Heart left ventricle (tissue), 16 donors: ENCODE results near the gene STAP2. TPM values are rescaled to one million over a fixed set of nuclear protein-coding genes. Genes with fewer than 3 reads are reported as not detected.
A peak's percentile ranks its signal among the peaks of the same experiment; 100 is the strongest.

Experiments used
- ATAC-seq, 4 donors: fragments of 200-7000 bp; cut with Tn5 transposase; one replicate each; pipeline ENCODE4 v1.9.1; 2020 to 2022; ENCODE audit warnings: moderate library complexity in 4 of 4, mild to moderate bottlenecking in 3 of 4, moderate number of reproducible peaks in 1 of 4
- DNase-seq, 5 donors: peaks; one replicate each; pipeline ENCODE4 v3.0.0-alpha.2; 2020
- H3K27ac ChIP-seq, 12 donors: fragments of 200-600 bp; sonication (generic) in 4 of 12; one replicate each; pipeline versions ENCODE4 v1.5.0 to v1.8.0; 2016 to 2022; ENCODE audit warnings: mild to moderate bottlenecking in 2 of 12
- H3K27me3 ChIP-seq, 9 donors: fragments of 200-600 bp; sonication (generic) in 2 of 9; one replicate each; pipeline versions ENCODE4 v1.5.1 to v1.8.0; 2016 to 2022; ENCODE audit warnings: mild to moderate bottlenecking in 3 of 9
- H3K36me3 ChIP-seq, 9 donors: fragments of 200-600 bp; sonication (generic) in 2 of 9; one replicate each; pipeline versions ENCODE4 v1.5.0 to v1.8.0; 2018 to 2022; ENCODE audit warnings: mild to moderate bottlenecking in 2 of 9
- H3K4me1 ChIP-seq, 12 donors: fragments of 200-600 bp; sonication (generic) in 4 of 12; one replicate each; pipeline versions ENCODE4 v1.5.0 to v1.8.0; 2016 to 2022; ENCODE audit warnings: mild to moderate bottlenecking in 3 of 12
- H3K4me3 ChIP-seq, 12 donors: fragments of 200-600 bp; sonication (generic) in 4 of 12; one replicate each; pipeline versions ENCODE4 v1.5.0 to v1.8.0; 2017 to 2022; ENCODE audit warnings: mild to moderate bottlenecking in 9 of 12, moderate library complexity in 4 of 12
- H3K9me3 ChIP-seq, 12 donors: fragments of 200-600 bp; sonication (generic) in 4 of 12; one replicate each; pipeline versions ENCODE4 v1.5.0 to v1.8.0; 2016 to 2022; ENCODE audit warnings: mild to moderate bottlenecking in 1 of 12
- POLR2A ChIP-seq, 2 donors: fragments of 450-650 bp; IDR thresholded peaks; one replicate each; pipeline ENCODE4 v1.6.1; 2017; ENCODE audit warnings: antibody characterized with exemption in 2 of 2, mild to moderate bottlenecking in 2 of 2, moderate library complexity in 2 of 2
- WGBS, 4 donors: extraction: QIAGEN DNeasy Blood & Tissue Kit in 2 of 4; methylation state at CpG; one replicate each; pipeline versions ENCODE4 v1.1.5 to v1.1.7; 2013 to 2018; 5-methylcytosine and 5-hydroxymethylcytosine counted together
- intact Hi-C, 10 donors: fragments of 100-400 bp; cut with DNase I; formaldehyde crosslinking; loops; one replicate each; pipeline versions ENCODE4 v1.11.1 to v1.14.2; 2022
- polyA plus RNA-seq, 2 donors: library from polyadenylated mRNA; stranded (reverse); fragments of 200-250 nt; gene quantifications; one replicate each; pipeline ENCODE4 v1.2.3, GENCODE V29; 2013
- total RNA-seq, 9 donors: library from RNA; depleted of rRNA in 2 of 9; stranded (reverse); fragments of >200 nt in 2 of 9; fragmentation: NEBNext Ultra II Directional in 3 of 9; extraction: Animal tissue kit (Norgen Biotek cat#: 25700) in 3 of 9; gene quantifications; one replicate each; pipeline versions ENCODE4 v1.1.0 to v1.2.4, GENCODE V29; 2016 to 2023
- TF ChIP-seq, protein P1 (sequence below), 12 donors: fragments of 200-600 bp; sonication (generic) in 4 of 12; IDR thresholded peaks; one replicate each; pipeline versions ENCODE4 v1.5.0 to v1.8.0; 2018 to 2022; ENCODE audit warnings: antibody characterized with exemption in 12 of 12, mild to moderate bottlenecking in 5 of 12
- donor health status: ischemic (EF 13 %, LVEDD 7.1; RV severe dilation, severe dysfunction).
- donor health status: healthy with polysubstance abuse.
- donor health status: DM: no; HTN: yes; CAD: no.
- donor health status: DM: no; HTN: no; CAD: no.
- donor health status: ischemic (EF 25% LVEDD 6.9; RV normal size, moderate dysfunction).
- donor health status: ischemic (EF 25% LVEDD 5.7; RV mildly dilated, moderate dysfunction).
- donor health status: healthy.
- donor health status: DM: yes; HTN: yes; CAD: no.
- donor health status: ischemic (EF 35%, LVEDD 5.7; RV mildly dilated, moderate dysfunction).
- donor health status: nonischemic (EF 11% LVEDD 7.7; RV severe dilation, severe dysfunction).
- donor health status: DM: yes; HTN: yes; CAD: no.
- donor health status: PGD.
- donor health status: ischemic (EF 29% LVEDD 5.4; RV normal size, mild dysfunction).
- donor health status: nonischemic (EF 23%, LVEDD 6.1; RV moderate dilation, normal function).

Gene STAP2
- total and polyA plus RNA-seq, 11 donors: 0.67 to 14.2 (median 1.9) TPM

DNA sequence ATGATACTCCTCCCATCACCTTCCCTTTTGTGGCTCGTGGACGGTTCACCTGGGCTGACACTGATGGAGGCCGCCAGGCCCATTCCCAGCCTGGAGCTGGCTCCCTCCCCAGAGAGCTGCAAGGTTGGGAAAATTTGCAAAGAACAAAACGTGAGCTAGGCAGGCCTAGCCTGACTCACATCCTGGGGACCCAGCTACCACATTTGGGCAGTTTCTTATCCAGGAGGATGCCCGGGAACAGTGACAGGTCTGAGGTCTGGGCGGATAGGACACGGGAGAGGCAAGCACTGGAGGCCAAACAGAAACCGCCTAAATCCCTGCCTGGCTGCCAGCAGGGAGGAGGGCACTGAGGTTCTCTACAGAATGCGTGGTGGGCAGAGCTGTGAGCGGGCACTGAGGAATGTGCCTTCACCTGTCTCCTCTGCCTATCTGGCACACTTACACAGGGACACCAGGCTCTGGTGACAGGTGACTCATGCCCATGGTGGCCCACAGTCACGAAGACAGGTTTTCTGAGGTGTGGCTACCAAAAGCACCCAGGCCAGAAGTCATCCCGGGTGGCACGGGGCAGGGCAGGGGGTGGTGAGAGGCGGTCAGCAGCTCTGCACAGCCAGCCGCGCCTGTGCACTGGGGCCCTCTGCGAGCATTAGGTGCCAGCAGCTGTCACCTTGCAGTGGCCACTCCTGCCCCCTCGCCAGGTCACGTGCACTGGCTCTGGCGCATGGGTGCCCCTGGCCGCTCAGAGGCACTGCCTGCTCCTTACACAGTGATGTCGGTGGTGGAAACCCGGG, 38.6 kb upstream of the STAP2 start:
- Histone ChIP-seq H3K36me3 (peaks cover 0 to 8% (median 0%) of the 10 kb centered on the region in 9 donors), H3K27ac (no peak overlapping the region), H3K27me3 (no peaks in the 10 kb centered on the region), H3K4me3 (no peak overlapping the region), H3K4me1 (peaks cover 24 to 84% (median 72%) of the 10 kb centered on the region in 12 donors), H3K9me3 (no peaks in the 10 kb centered on the region)
- no peak for TF ChIP-seq POLR2A (IDR thresholded peaks at IDR 0.05)
- TF ChIP-seq, protein P1, sequence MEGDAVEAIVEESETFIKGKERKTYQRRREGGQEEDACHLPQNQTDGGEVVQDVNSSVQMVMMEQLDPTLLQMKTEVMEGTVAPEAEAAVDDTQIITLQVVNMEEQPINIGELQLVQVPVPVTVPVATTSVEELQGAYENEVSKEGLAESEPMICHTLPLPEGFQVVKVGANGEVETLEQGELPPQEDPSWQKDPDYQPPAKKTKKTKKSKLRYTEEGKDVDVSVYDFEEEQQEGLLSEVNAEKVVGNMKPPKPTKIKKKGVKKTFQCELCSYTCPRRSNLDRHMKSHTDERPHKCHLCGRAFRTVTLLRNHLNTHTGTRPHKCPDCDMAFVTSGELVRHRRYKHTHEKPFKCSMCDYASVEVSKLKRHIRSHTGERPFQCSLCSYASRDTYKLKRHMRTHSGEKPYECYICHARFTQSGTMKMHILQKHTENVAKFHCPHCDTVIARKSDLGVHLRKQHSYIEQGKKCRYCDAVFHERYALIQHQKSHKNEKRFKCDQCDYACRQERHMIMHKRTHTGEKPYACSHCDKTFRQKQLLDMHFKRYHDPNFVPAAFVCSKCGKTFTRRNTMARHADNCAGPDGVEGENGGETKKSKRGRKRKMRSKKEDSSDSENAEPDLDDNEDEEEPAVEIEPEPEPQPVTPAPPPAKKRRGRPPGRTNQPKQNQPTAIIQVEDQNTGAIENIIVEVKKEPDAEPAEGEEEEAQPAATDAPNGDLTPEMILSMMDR (IDR thresholded peaks at IDR 0.05): no peak
- intact Hi-C loops: no loop called here
- WGBS, 4 donors: 65 to 87% (median 85%) methylated on average over 8 to 23 of the region's 23 CpGs
- ATAC-seq (no peak), DNase-seq (no peak)

DNA sequence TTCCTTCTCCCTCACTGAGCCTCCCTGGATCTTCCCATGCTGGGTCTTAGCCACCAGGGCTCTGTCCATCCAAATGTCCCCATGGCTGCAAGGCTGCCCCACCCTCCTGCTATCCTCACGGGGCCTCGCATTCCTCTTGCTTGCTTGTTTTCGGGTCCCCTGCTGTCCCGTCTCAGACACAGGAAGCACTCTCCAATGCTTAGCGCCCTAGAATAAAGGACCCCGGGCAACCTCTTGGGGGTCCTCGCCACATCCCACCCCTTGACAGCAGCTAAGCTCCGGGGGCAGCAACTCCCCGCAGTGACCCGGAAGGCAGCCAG, 38.0 kb upstream of the STAP2 start:
- Histone ChIP-seq H3K4me3 (no peak overlapping the region), H3K9me3 (no peaks in the 10 kb centered on the region), H3K27me3 (no peaks in the 10 kb centered on the region), H3K27ac (no peak overlapping the region), H3K4me1 (peaks cover 24 to 89% (median 76%) of the 10 kb centered on the region in 12 donors), H3K36me3 (peaks cover 0 to 9% (median 0%) of the 10 kb centered on the region in 9 donors)
- 63 to 73% (median 70%) methylated on average over 8 to 10 of the region's 10 CpGs for WGBS, 4 donors
- intact Hi-C loops: no loop called here
- no peak for TF ChIP-seq POLR2A (IDR thresholded peaks at IDR 0.05)
- TF ChIP-seq, protein P1 (IDR thresholded peaks at IDR 0.05): no peak
- peak in 1 of 5 donors; percentile 4 for DNase-seq
- ATAC-seq: no peak

DNA sequence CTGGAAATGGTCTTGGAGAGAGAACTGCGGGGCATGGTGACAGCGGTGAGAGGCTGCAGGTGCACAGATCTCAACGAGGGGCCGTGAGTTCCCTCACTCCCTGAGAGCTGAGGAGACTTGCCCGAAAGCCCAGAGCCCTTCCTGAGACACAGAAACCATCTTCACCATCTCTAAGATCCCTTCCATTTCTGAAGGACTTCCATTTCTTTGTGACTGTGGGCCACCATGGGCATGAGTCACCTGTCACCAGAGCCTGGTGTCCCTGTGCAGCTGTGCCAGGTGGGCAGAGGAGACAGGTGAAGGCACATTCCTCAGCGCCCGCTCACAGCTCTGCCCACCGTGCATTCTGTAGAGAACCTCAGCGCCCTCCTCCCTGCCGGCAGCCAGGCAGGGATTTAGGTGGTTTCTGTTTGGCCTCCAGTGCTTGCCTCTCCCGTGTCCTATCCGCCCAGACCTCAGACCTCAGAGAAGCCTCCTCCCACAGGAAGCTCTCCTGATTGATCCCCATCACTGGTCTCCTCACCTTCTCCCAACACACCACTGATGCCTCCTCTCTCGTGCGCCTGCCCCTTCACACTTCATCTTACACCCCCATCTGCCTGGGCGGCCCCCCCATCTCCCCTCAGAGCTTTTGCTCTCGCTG, 37.5 kb upstream of the STAP2 start:
- no peaks in the 10 kb centered on the region for H3K9me3 ChIP-seq
- intact Hi-C loops: no loop called here
- H3K36me3 ChIP-seq: peaks cover 0 to 12% (median 0%) of the 10 kb centered on the region in 9 donors
- TF ChIP-seq, protein P1 (IDR thresholded peaks at IDR 0.05): no peak
- TF ChIP-seq POLR2A (IDR thresholded peaks at IDR 0.05): no peak
- DNase-seq (peak in 1 of 5 donors; percentile 3), ATAC-seq (no peak)
- H3K27ac ChIP-seq: peak overlapping the region in 7 of 12 donors; percentile 25 to 94 (median 81)
- peaks cover 24 to 94% (median 78%) of the 10 kb centered on the region in 12 donors for H3K4me1 ChIP-seq
- no peaks in the 10 kb centered on the region for H3K27me3 ChIP-seq
- H3K4me3 ChIP-seq: no peak overlapping the region
- 74 to 80% (median 78%) methylated on average over 16 of the region's 16 CpGs for WGBS, 4 donors
